ENCODE data around the gene TNFRSF18.

GRCh38 chr1:1227386-1227785, 21.0 kb upstream of the TNFRSF18 start:
- TF ChIP-seq CTCF (IDR thresholded peaks at IDR 0.05) (no peak), POLR2A (IDR thresholded peaks at IDR 0.05) (no peak)
